Natural killer cell (primary cell): ENCODE results near the gene PCSK4. TPM values are rescaled to one million over a fixed set of nuclear protein-coding genes. Genes with fewer than 3 reads are reported as not detected.

Experiments
- ATAC-seq, 3 donors: fragments of 150-1000 bp in 2 of 3; fragments of 200-7000 bp in 1 of 3; cut with Tn5 transposase; 1 replicate in 1 of 3; 2 replicates in 2 of 3; pipeline ENCODE4 v1.10.0; 2021; ENCODE audit warnings: mild to moderate bottlenecking in 2 of 3, moderate library complexity in 2 of 3
- DNase-seq, 2 donors: peaks; one replicate each; pipeline versions ENCODE4 v3.0.0 to v3.0.0-alpha.2; 2013 to 2021; ENCODE audit warnings: mixed read lengths in 1 of 2
- H3K27ac ChIP-seq: one replicate; pipeline ENCODE4 v1.5.1; 2013; ENCODE audit warnings: mild to moderate bottlenecking, low read length
- H3K27me3 ChIP-seq: one replicate; pipeline ENCODE4 v1.6.1; 2013; ENCODE audit warnings: low read length; ENCODE audit not compliant: control insufficient read depth, insufficient read depth
- H3K36me3 ChIP-seq: one replicate; pipeline ENCODE4 v1.6.1; 2013; ENCODE audit warnings: low read length; ENCODE audit not compliant: control insufficient read depth, insufficient read depth
- H3K4me1 ChIP-seq: one replicate; pipeline ENCODE4 v1.6.1; 2013; ENCODE audit warnings: low read length; ENCODE audit not compliant: control insufficient read depth, insufficient read depth
- H3K4me3 ChIP-seq: one replicate; pipeline ENCODE4 v1.5.1; 2013; ENCODE audit warnings: low read length
- H3K9me3 ChIP-seq: one replicate; pipeline ENCODE4 v1.6.1; 2013; ENCODE audit warnings: low read length; ENCODE audit not compliant: control insufficient read depth, insufficient read depth
- H3K27ac Mint-ChIP-seq, 2 donors: one replicate each; pipeline ENCODE4 v1.8.0; 2022; ENCODE audit warnings: mild to moderate bottlenecking in 2 of 2, mixed read lengths in 2 of 2, moderate library complexity in 1 of 2
- H3K27me3 Mint-ChIP-seq, 2 donors: one replicate each; pipeline ENCODE4 v1.8.0; 2022; ENCODE audit warnings: low read depth in 2 of 2, mixed read lengths in 2 of 2
- H3K36me3 Mint-ChIP-seq: one replicate; pipeline ENCODE4 v1.8.0; 2022; ENCODE audit warnings: mixed read lengths
- H3K4me1 Mint-ChIP-seq, 2 donors: one replicate each; pipeline ENCODE4 v1.8.0; 2022; ENCODE audit warnings: mixed read lengths in 2 of 2
- H3K4me3 Mint-ChIP-seq: one replicate; pipeline ENCODE4 v1.8.0; 2022; ENCODE audit warnings: mild to moderate bottlenecking, moderate library complexity, mixed read lengths
- H3K9me3 Mint-ChIP-seq, 2 donors: one replicate each; pipeline ENCODE4 v1.8.0; 2022; ENCODE audit warnings: mixed read lengths in 2 of 2
- WGBS: methylation state at CpG from one replicate; pipeline ENCODE4 v1.1.7; 2013; ENCODE audit warnings: missing lambda C conversion rate; ENCODE audit not compliant: insufficient coverage; 5-methylcytosine and 5-hydroxymethylcytosine counted together
- intact Hi-C: fragments of 100-400 bp; cut with micrococcal nuclease; formaldehyde crosslinking; loops from one replicate; pipeline ENCODE4 v1.14.2; 2022
- total RNA-seq, 4 donors: library from RNA; stranded (reverse); fragments of 120-200 nt in 1 of 4; gene quantifications; one replicate each; pipeline versions ENCODE4 v1.2.3 to v1.2.4, GENCODE V29; 2013 to 2022
- TF ChIP-seq, protein P1 (sequence below): fragments of 200-600 bp; IDR thresholded peaks from one replicate; pipeline ENCODE4 v1.8.0; 2022; ENCODE audit warnings: antibody characterized with exemption

Gene PCSK4
- total RNA-seq, 3 donors from 2014 or later (not counting 1 experiment from before 2014, with no cell fraction given), result 4.1 to 6.0 (median 5.3) TPM

DNA sequence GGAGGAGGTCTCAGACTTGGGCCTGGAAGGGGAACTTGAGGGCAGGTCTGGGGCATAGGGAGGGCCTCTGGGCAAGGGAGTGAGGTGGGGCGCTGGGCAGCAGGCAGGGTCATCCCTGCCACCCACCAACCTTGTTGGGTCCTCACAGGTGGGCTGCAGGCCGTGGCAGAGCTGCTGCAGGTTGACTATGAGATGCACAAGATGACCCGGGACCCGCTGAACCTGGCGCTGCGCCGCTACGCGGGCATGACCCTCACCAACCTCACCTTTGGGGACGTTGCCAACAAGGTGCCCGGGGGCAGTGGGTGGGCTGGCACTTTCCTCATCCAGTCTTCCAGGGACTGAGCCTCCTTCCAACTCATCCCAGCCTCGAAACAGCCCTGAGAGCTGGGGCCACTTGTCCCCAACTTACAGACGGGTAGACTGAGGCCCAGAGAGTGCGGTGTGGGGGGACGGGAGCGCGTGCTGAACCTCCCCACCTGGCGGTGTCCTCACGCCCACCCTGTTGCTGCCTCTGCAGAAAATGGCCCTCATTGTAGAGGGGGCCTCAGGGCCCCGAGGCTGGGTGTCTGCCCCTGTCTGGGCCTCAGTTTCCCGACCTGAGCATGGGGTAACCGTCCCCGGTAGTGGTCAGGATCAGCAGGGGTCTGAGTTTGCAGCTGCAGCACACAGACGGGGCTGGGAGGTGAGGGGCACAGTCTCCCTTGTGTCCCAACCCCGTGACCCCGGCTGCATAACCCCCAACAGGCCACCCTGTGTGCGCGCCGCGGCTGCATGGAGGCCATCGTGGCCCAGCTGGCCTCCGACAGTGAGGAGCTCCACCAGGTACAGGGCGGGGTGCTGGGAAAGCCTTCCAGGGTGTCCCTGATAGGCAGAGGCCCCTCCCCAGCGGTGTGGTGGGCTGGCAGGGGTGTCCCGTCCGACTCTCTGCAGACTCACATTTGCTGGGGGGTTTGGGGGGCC lies 29.8 kb downstream of the PCSK4 start:
- intact Hi-C loops, result no loop called here
- no peaks in the 10 kb centered on the region for H3K36me3 Mint-ChIP-seq
- no peak overlapping the region for H3K27ac Mint-ChIP-seq
- H3K4me1 Mint-ChIP-seq, result peaks cover 0 to 11% of the 10 kb centered on the region in 2 donors
- peaks cover 0 to 6% of the 10 kb centered on the region in 2 donors for H3K27me3 Mint-ChIP-seq
- Histone ChIP-seq H3K36me3 (peaks cover 3% of the 10 kb centered on the region), H3K27me3 (peaks cover 22% of the 10 kb centered on the region), H3K4me1 (peaks cover 17% of the 10 kb centered on the region), H3K4me3 (no peak overlapping the region), H3K9me3 (peaks cover 7% of the 10 kb centered on the region), H3K27ac (no peak overlapping the region)
- no peak overlapping the region for H3K4me3 Mint-ChIP-seq
- H3K9me3 Mint-ChIP-seq, result no peaks in the 10 kb centered on the region
- WGBS, result 91% methylated on average over 36 of the region's 36 CpGs
- ATAC-seq, result no peak
- TF ChIP-seq, protein P1, sequence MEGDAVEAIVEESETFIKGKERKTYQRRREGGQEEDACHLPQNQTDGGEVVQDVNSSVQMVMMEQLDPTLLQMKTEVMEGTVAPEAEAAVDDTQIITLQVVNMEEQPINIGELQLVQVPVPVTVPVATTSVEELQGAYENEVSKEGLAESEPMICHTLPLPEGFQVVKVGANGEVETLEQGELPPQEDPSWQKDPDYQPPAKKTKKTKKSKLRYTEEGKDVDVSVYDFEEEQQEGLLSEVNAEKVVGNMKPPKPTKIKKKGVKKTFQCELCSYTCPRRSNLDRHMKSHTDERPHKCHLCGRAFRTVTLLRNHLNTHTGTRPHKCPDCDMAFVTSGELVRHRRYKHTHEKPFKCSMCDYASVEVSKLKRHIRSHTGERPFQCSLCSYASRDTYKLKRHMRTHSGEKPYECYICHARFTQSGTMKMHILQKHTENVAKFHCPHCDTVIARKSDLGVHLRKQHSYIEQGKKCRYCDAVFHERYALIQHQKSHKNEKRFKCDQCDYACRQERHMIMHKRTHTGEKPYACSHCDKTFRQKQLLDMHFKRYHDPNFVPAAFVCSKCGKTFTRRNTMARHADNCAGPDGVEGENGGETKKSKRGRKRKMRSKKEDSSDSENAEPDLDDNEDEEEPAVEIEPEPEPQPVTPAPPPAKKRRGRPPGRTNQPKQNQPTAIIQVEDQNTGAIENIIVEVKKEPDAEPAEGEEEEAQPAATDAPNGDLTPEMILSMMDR, result no peak
- no peak for DNase-seq

DNA sequence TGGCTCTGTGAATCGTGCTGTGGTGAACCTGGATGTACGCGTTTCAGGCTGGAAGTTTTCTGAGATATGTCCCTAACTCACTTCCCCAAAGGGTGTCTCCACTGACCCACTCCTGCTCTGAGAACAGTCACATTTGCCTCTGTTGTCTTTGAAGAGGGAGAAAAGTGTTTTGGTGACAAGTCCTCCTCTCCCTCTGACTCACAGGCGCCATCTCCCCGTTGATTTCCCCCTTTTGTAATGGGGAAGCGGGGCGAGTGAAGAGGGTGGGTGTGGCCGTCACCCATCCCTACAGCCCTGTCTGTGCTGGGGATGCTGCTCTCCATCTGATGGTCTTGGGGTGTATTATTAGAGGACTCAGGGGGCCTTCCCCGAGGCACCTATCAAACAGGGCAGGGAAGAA lies 30.7 kb downstream of the PCSK4 start:
- Histone ChIP-seq H3K4me3 (no peak overlapping the region), H3K27me3 (peaks cover 22% of the 10 kb centered on the region), H3K9me3 (peaks cover 7% of the 10 kb centered on the region), H3K36me3 (peaks cover 3% of the 10 kb centered on the region), H3K27ac (no peak overlapping the region), H3K4me1 (peaks cover 20% of the 10 kb centered on the region)
- TF ChIP-seq, protein P1, result no peak
- Mint-ChIP-seq H3K4me3 (no peak overlapping the region), H3K9me3 (no peaks in the 10 kb centered on the region), H3K27me3 (peaks cover 0 to 10% of the 10 kb centered on the region in 2 donors), H3K36me3 (no peaks in the 10 kb centered on the region), H3K27ac (no peak overlapping the region), H3K4me1 (peaks cover 0 to 12% of the 10 kb centered on the region in 2 donors)
- 91% methylated on average over 8 of the region's 9 CpGs for WGBS
- intact Hi-C loops, result no loop called here
- ATAC-seq (no peak), DNase-seq (no peak)

DNA sequence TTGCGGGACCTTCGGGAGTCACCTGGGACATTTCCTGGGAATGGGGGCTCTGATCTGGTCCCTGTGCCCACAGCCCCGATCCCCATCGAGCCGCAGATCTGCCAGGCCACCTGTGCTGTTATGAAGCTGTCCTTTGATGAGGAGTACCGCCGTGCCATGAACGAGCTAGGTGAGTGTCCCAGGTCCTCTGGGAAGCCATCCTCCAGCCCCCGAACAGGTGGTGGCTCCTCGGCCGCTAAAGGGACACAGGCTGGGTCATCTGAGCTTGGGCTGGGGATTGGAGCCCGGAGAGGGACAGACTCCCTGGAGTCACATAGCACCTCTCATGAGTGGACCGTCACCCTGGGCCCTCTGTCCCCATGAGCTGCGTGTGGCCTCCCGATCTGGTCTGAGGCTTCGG lies 32.3 kb downstream of the PCSK4 start:
- intact Hi-C loops, result no loop called here

More for the DNA sequence above, 32.3 kb downstream of the PCSK4 start:
- Mint-ChIP-seq H3K9me3 (no peaks in the 10 kb centered on the region), H3K27me3 (peaks cover 0 to 15% of the 10 kb centered on the region in 2 donors), H3K36me3 (no peaks in the 10 kb centered on the region), H3K4me1 (peaks cover 0 to 17% of the 10 kb centered on the region in 2 donors), H3K4me3 (no peak overlapping the region), H3K27ac (no peak overlapping the region)
- Histone ChIP-seq H3K36me3 (peaks cover 3% of the 10 kb centered on the region), H3K9me3 (peaks cover 7% of the 10 kb centered on the region), H3K27me3 (peaks cover 35% of the 10 kb centered on the region), H3K4me3 (no peak overlapping the region), H3K4me1 (peaks cover 20% of the 10 kb centered on the region), H3K27ac (no peak overlapping the region)
- 89% methylated on average over 16 of the region's 16 CpGs for WGBS
- DNase-seq (no peak), ATAC-seq (no peak)
- TF ChIP-seq, protein P1, result no peak
